Articular chondrocyte of knee joint (primary cell): Measurements from ENCODE around the gene TSPAN18. TPM values are rescaled to one million over a fixed set of nuclear protein-coding genes. Genes with fewer than 3 reads are reported as not detected.

ENCODE experiments used
- total RNA-seq: library from RNA; depleted of rRNA; stranded (reverse); fragments of >200 nt; gene quantifications from 2 replicates; pipeline ENCODE4 v1.2.3, GENCODE V29; 2012

The TSPAN18 gene, protein sequence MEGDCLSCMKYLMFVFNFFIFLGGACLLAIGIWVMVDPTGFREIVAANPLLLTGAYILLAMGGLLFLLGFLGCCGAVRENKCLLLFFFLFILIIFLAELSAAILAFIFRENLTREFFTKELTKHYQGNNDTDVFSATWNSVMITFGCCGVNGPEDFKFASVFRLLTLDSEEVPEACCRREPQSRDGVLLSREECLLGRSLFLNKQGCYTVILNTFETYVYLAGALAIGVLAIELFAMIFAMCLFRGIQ
- total RNA-seq: 0.43 and 0.52 TPM in 2 replicates

GRCh38 chr11:44726283-44727113, at the start of gene TSPAN18:
Gene TSPAN18, plus strand, starts transcription at chr11:44726962. Its CDS starts 179,455 bp downstream, at chr11:44906417.

DNA sequence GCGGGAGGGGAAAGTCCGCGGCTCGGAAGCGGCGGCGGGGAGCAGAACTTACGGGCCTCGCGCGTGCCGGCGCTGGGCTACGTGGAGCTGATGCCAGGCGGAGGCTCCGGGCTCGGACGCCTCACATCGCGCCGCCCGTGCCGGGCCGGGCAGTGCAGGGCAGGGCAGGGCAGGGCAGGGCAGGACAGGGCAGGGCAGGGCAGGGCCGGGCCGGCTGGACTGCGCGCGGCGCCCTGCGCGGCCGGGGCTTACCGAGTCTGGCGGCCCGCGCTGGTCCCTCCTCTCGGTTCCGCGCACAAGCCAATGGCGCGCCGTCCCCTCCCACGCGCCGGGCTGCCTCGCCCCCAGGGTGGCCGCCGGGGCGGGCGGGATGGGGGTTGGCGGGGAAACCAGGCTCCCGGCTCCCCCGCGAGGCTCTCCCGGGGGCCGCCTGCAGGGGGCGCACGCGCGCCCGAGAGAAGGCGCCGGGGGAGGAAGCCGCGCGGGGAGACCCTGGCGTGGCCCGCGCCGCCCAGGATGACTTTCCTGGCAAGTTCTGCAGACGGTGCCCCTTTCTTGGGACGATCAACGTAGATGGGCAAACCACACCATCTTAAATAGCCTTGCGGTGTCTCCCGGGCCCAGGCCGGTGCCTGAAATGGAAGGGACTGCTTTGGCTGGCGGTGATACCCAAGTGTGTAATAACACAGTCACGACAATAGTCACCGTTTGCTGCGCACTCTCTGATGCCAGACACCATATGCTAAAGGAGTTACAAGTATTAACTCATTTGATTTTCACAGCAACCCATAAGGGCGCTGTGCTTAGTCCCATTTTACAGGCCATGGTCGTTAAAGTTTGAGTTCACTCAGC, 224.1 kb downstream of the TSPAN18 start, which contains the start of gene TP53I11:
Gene TP53I11 (minus strand): TSS at position 259 of the 852 bp plus-strand sequence. CDS start 12,548 bp downstream, outside the sequence.

Other genes starting within 250 kb of the TSPAN18 start
- gene CD82, start 161.3 kb upstream of the TSPAN18 start, total RNA-seq: 33.3 and 53.6 TPM in 2 replicates
- 14.4 and 22.0 TPM in 2 replicates for gene TP53I11, start 223.9 kb downstream of the TSPAN18 start, total RNA-seq